K562 (cell line): ENCODE results near the gene NDUFAF3. TPM values are rescaled to one million over a fixed set of nuclear protein-coding genes. Genes with fewer than 3 reads are reported as not detected.

Experiments
- BRF1 ChIP-seq: IDR thresholded peaks from 3 replicates; pipeline ENCODE4 v1.6.1; 2011; ENCODE audit warnings: borderline replicate concordance, mild to moderate bottlenecking; ENCODE audit not compliant: insufficient read length; ENCODE audit errors: extremely low read depth
- CLOCK ChIP-seq: fragments of 250-450 bp; sonication (Bioruptor Pico); IDR thresholded peaks from 2 replicates; pipeline ENCODE4 v1.4.0; 2020; ENCODE audit warnings: mild to moderate bottlenecking, moderate library complexity, borderline replicate concordance
- ELF2 ChIP-seq: fragments of 250-450 bp; sonication (Bioruptor Pico); IDR thresholded peaks from 2 replicates; pipeline ENCODE4 v1.5.0; 2021; ENCODE audit warnings: mild to moderate bottlenecking
- ETS2 ChIP-seq: IDR thresholded peaks from 2 replicates; pipeline ENCODE4 v1.6.1; 2016; ENCODE audit warnings: borderline replicate concordance, missing genetic modification characterization, mild to moderate bottlenecking, moderate library complexity, missing compliant biosample characterization; ENCODE audit not compliant: poor library complexity, severe bottlenecking
- HDAC1 ChIP-seq, 2 experiments: fragments of 450-650 bp; IDR thresholded peaks; 2 replicates each; pipeline ENCODE4 v1.6.1; 2016 to 2017; ENCODE audit warnings: inconsistent platforms in 1 of 2, mild to moderate bottlenecking in 1 of 2, moderate library complexity in 1 of 2
- HNRNPH1 ChIP-seq: fragments of 200-400 bp; formaldehyde crosslinking; optimal IDR thresholded peaks from 2 replicates; pipeline ENCODE3; 2017; ENCODE audit warnings: low read depth, mild to moderate bottlenecking, low read length, moderate library complexity
- KAT8 ChIP-seq: fragments of 450-650 bp; IDR thresholded peaks from 2 replicates; pipeline ENCODE4 v1.6.1; 2016; ENCODE audit warnings: low read depth, mild to moderate bottlenecking
- MAZ ChIP-seq, 2 experiments: fragments of 450-650 bp in 1 of 2; sonication (generic) in 1 of 2; formaldehyde crosslinking; IDR thresholded peaks in 1 of 2; conservative IDR thresholded peaks in 1 of 2; 2 replicates each; pipeline versions ENCODE4 v1.4.0 to v1.5.0; 2020; ENCODE audit warnings: mild to moderate bottlenecking in 1 of 2, missing genetic modification reagents in 1 of 2
- MBD1 ChIP-seq: fragments of 250-450 bp; sonication (Bioruptor Pico); IDR thresholded peaks from 2 replicates; pipeline ENCODE4 v1.8.0; 2022; ENCODE audit warnings: inconsistent platforms
- PHF8 ChIP-seq: fragments of 200-600 bp; sonication (generic); IDR thresholded peaks from 2 replicates; pipeline ENCODE4 v1.6.1; 2012; ENCODE audit warnings: mixed run types, mild to moderate bottlenecking, inconsistent platforms, low read length, moderate library complexity, borderline replicate concordance
- POLR2G ChIP-seq: fragments of 200-400 bp; formaldehyde crosslinking; IDR thresholded peaks from 2 replicates; pipeline ENCODE4 v1.6.1; 2017; ENCODE audit warnings: low read depth, mild to moderate bottlenecking, antibody characterized with exemption, low read length, moderate library complexity
- RUNX1 ChIP-seq: sonication (generic); IDR thresholded peaks from 2 replicates; pipeline ENCODE4 v1.6.1; 2016; ENCODE audit warnings: antibody characterized with exemption, low read depth
- TAF9B ChIP-seq: fragments of 450-650 bp; IDR thresholded peaks from 2 replicates; pipeline ENCODE4 v1.6.1; 2018; ENCODE audit warnings: mild to moderate bottlenecking; ENCODE audit not compliant: partially characterized antibody
- ZNF175 ChIP-seq: fragments of 200-800 bp; sonication (Bioruptor generic); IDR thresholded peaks from 2 replicates; pipeline ENCODE4 v1.6.1; 2016; ENCODE audit warnings: low read depth, mild to moderate bottlenecking, missing genetic modification characterization, missing compliant biosample characterization
- ZNF232 ChIP-seq: sonication (generic); formaldehyde crosslinking; IDR thresholded peaks from 2 replicates; pipeline ENCODE4 v1.8.0; 2022; ENCODE audit warnings: mild to moderate bottlenecking, missing genetic modification reagents
- ZNF551 ChIP-seq: fragments of 250-450 bp; sonication (Bioruptor Pico); IDR thresholded peaks from 2 replicates; pipeline ENCODE4 v1.5.0; 2021; ENCODE audit warnings: mild to moderate bottlenecking, moderate library complexity
- polyA plus RNA-seq, 8 experiments: library from polyadenylated mRNA; depleted of rRNA in 4 of 8; stranded (reverse) in 5 of 8; unstranded in 3 of 8; fragments of >200 nt; fragmentation: Nextera tagmentation in 2 of 8; fragmentation: Illumina TruSeq in 1 of 8; extraction: Ambion mirVana in 2 of 8; extraction: Trizol in 1 of 8; gene quantifications; 2 replicates each; pipeline versions ENCODE4 v1.2.1 to v1.2.3, GENCODE V29; 2011 to 2014; ENCODE audit warnings: inconsistent platforms in 1 of 8, missing spikeins in 1 of 8
- total RNA-seq, 7 experiments: library from RNA; depleted of rRNA in 6 of 7; stranded (reverse); fragments of >200 nt in 6 of 7; fragmentation: Illumina TruSeq in 2 of 7; extraction: Trizol in 2 of 7; gene quantifications; 2 replicates each; pipeline versions ENCODE4 v1.2.1 to v1.2.3, GENCODE V29; 2011 to 2021; ENCODE audit warnings: low replicate concordance in 1 of 7

Gene NDUFAF3
- total and polyA plus RNA-seq, 9 of the 15 experiments (the other 6 are each of a cell fraction or from before 2014, with no cell fraction given): 17.0 to 127 (median 36.3) TPM

DNA sequence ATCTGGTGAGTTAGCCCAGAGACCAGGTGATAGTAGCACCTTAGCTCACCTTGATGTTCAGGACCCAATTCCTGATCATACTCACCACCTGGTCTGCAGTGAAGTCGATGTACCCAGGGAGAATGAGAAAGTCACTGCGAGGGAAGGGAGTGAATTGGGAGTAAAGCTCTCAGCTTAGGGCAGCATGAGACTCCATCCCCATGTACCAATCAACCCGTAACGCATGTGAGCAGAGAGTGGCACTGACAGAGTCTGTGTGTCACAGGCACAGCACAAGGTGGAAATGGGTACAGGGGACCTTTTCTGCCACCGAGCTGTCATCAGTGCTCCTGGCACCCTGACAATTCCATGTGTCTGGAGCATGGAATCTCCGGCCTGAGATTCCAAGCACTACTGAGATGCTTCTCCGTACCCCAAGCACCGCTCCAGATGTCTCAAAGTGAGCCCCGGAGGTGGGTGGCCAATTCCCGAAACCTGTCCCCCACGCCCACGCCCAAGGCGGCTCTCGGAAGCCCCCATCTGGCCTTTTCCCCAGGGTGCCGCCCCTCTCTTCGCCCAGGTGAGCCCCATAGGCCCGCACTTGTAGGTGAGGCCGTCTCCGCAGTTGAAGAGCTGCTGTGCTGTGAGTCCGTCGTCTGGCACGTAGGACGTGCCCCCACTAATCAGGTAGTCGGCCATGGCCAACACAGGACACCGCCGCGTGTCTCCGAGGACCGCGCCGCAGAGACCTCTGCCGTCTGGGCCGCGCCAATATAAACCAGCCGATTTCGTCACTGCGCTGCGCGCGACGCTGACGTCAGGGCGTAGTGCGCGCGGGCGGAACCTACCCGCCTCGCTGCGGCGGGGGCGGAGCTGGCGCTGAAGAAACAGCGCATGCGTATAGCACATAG is 7.0 kb downstream of the NDUFAF3 start, which contains the start of gene IMPDH2 (continued):
- peak; percentile 97 for TF ChIP-seq PHF8
- no peak for TF ChIP-seq HNRNPH1
- TF ChIP-seq MBD1 (CRISPR knock-in tag): no peak
- TF ChIP-seq ETS2 (tag): no peak
- no peak for TF ChIP-seq ZNF232
- no peak for TF ChIP-seq BRF1
- TF ChIP-seq POLR2G: peak; percentile 100
- peak in 1 of 2 experiments; percentile 80; a peak in 1 of 4 replicates for TF ChIP-seq HDAC1 (IDR thresholded peaks at IDR 0.05)
- no peak for TF ChIP-seq KAT8
- no peak for TF ChIP-seq ZNF551 (CRISPR knock-in tag)
- TF ChIP-seq MAZ (CRISPR knock-in tag; conservative IDR thresholded peaks at IDR 0.05 in 1 of 2, IDR thresholded peaks at IDR 0.05 in 1 of 2): peak; percentile 72 to 84
- no peak for TF ChIP-seq ZNF175 (CRISPR knock-in tag)
- TF ChIP-seq CLOCK (CRISPR knock-in tag): no peak
- no peak for TF ChIP-seq RUNX1
- TF ChIP-seq ELF2: peak; percentile 59; the same call in 1 of the 2 replicates
- no peak for TF ChIP-seq TAF9B
